H9 (cell line): Measurements from ENCODE around the gene DAGLB. TPM values are rescaled to one million over a fixed set of nuclear protein-coding genes. Genes with fewer than 3 reads are reported as not detected.

ENCODE experiments used
- DNase-seq: peaks from one replicate; pipeline ENCODE4 v3.0.0-alpha.2; 2017
- H2AFZ ChIP-seq: one replicate; pipeline ENCODE4 v1.6.1; 2013; ENCODE audit warnings: mild to moderate bottlenecking, low read length, control low read depth, moderate library complexity
- H2AK5ac ChIP-seq: 2 replicates; pipeline ENCODE4 v1.6.1; 2013; ENCODE audit warnings: low read length, control low read depth, mixed read lengths; ENCODE audit not compliant: insufficient read length
- H2BK120ac ChIP-seq: one replicate; pipeline ENCODE4 v1.6.1; 2013; ENCODE audit warnings: low read depth, mild to moderate bottlenecking, low read length, control low read depth, inconsistent platforms; ENCODE audit not compliant: poor library complexity, severe bottlenecking
- H2BK12ac ChIP-seq: 2 replicates; pipeline ENCODE4 v1.6.1; 2013; ENCODE audit warnings: low read length, control low read depth, mixed read lengths, low read depth; ENCODE audit not compliant: insufficient read length
- H2BK15ac ChIP-seq: 2 replicates; pipeline ENCODE4 v1.6.1; 2013; ENCODE audit warnings: low read depth, low read length, control low read depth
- H2BK20ac ChIP-seq: one replicate; pipeline ENCODE4 v1.6.1; 2013; ENCODE audit warnings: low read depth, mild to moderate bottlenecking, low read length, control low read depth, inconsistent platforms; ENCODE audit not compliant: poor library complexity, severe bottlenecking
- H2BK5ac ChIP-seq: 2 replicates; pipeline ENCODE4 v1.6.1; 2013; ENCODE audit warnings: low read length, control low read depth, mixed read lengths; ENCODE audit not compliant: insufficient read length
- H3K14ac ChIP-seq: 2 replicates; pipeline ENCODE4 v1.6.1; 2013; ENCODE audit warnings: low read length, control low read depth; ENCODE audit not compliant: insufficient read depth
- H3K18ac ChIP-seq: 2 replicates; pipeline ENCODE4 v1.6.1; 2013; ENCODE audit warnings: low read depth, mild to moderate bottlenecking, mixed read lengths, low read length, control low read depth; ENCODE audit not compliant: insufficient read length
- H3K23ac ChIP-seq: 2 replicates; pipeline ENCODE4 v1.6.1; 2013; ENCODE audit warnings: low read length, control low read depth, mixed read lengths, low read depth; ENCODE audit not compliant: insufficient read length
- H3K23me2 ChIP-seq: 2 replicates; pipeline ENCODE4 v1.6.1; 2013; ENCODE audit warnings: low read depth, mild to moderate bottlenecking, mixed read lengths, low read length, control low read depth; ENCODE audit not compliant: insufficient read length, poor library complexity, severe bottlenecking
- H3K27ac ChIP-seq: 2 replicates; pipeline ENCODE4 v1.5.1; 2013; ENCODE audit warnings: low read length, control low read depth, mixed read lengths, low read depth; ENCODE audit not compliant: insufficient read length
- H3K27me3 ChIP-seq: 2 replicates; pipeline ENCODE4 v1.6.1; 2013; ENCODE audit warnings: low read length, control low read depth, inconsistent platforms; ENCODE audit not compliant: insufficient read depth
- H3K4ac ChIP-seq: 2 replicates; pipeline ENCODE4 v1.6.1; 2013; ENCODE audit warnings: low read depth, mild to moderate bottlenecking, control low read depth, inconsistent platforms, low read length, moderate library complexity
- H3K4me1 ChIP-seq: 2 replicates; pipeline ENCODE4 v1.6.1; 2013; ENCODE audit warnings: low read length, control low read depth, inconsistent platforms; ENCODE audit not compliant: insufficient read depth
- H3K4me2 ChIP-seq: 2 replicates; pipeline ENCODE4 v1.6.1; 2013; ENCODE audit warnings: low read length, control low read depth, mixed read lengths; ENCODE audit not compliant: insufficient read length, insufficient read depth
- H3K56ac ChIP-seq: 2 replicates; pipeline ENCODE4 v1.6.1; 2013; ENCODE audit warnings: low read depth, mild to moderate bottlenecking, mixed read lengths, low read length, control low read depth; ENCODE audit not compliant: insufficient read length
- H3K79me1 ChIP-seq: 2 replicates; pipeline ENCODE4 v1.6.1; 2013; ENCODE audit warnings: low read depth, mild to moderate bottlenecking, moderate library complexity, low read length, control low read depth, inconsistent platforms; ENCODE audit not compliant: insufficient read depth, poor library complexity, severe bottlenecking
- H3K79me2 ChIP-seq: 2 replicates; pipeline ENCODE4 v1.6.1; 2013; ENCODE audit warnings: low read length, control low read depth, inconsistent platforms; ENCODE audit not compliant: insufficient read depth
- H3K9ac ChIP-seq: 2 replicates; pipeline ENCODE4 v1.6.1; 2013; ENCODE audit warnings: low read length, control low read depth, mixed read lengths; ENCODE audit not compliant: insufficient read length; ENCODE audit errors: extremely low read depth
- H3K9me3 ChIP-seq: one replicate; pipeline ENCODE4 v1.6.1; 2013; ENCODE audit warnings: low read depth, low read length, inconsistent platforms; ENCODE audit not compliant: control insufficient read depth
- H3T11ph ChIP-seq: one replicate; pipeline ENCODE4 v1.6.1; 2013; ENCODE audit warnings: mild to moderate bottlenecking, low read length, control low read depth, inconsistent platforms
- H4K20me1 ChIP-seq: one replicate; pipeline ENCODE4 v1.6.1; 2013; ENCODE audit not compliant: control insufficient read depth, insufficient read length, insufficient read depth
- H4K5ac ChIP-seq: 2 replicates; pipeline ENCODE4 v1.6.1; 2013; ENCODE audit warnings: low read depth, mild to moderate bottlenecking, mixed read lengths, low read length, control low read depth; ENCODE audit not compliant: insufficient read length
- H4K8ac ChIP-seq: replicated peaks from 2 replicates; pipeline ENCODE4 v1.6.1; 2013; ENCODE audit warnings: low read length, control low read depth, mixed read lengths, low read depth; ENCODE audit not compliant: insufficient read length
- H4K91ac ChIP-seq: 2 replicates; pipeline ENCODE4 v1.6.1; 2013; ENCODE audit warnings: low read depth, mild to moderate bottlenecking, moderate library complexity, mixed read lengths, low read length, control low read depth; ENCODE audit not compliant: insufficient read length
- H3K27ac Mint-ChIP-seq, 3 experiments: 2 replicates in 2 of 3; 3 replicates in 1 of 3; pipeline ENCODE4 v1.8.0; 2020 to 2021; ENCODE audit warnings: mixed read lengths in 3 of 3, mild to moderate bottlenecking in 1 of 3, moderate library complexity in 1 of 3
- H3K27me3 Mint-ChIP-seq: 2 replicates; pipeline ENCODE4 v1.8.0; 2021; ENCODE audit warnings: low read depth, mild to moderate bottlenecking, moderate library complexity, mixed read lengths
- H3K36me3 Mint-ChIP-seq, 3 experiments: 2 replicates in 2 of 3; 3 replicates in 1 of 3; pipeline ENCODE4 v1.8.0; 2020 to 2021; ENCODE audit warnings: low read depth in 3 of 3, mixed read lengths in 3 of 3; ENCODE audit not compliant: insufficient read depth in 1 of 3
- H3K4me1 Mint-ChIP-seq, 2 experiments: 2 replicates each; pipeline ENCODE4 v1.8.0; 2020; ENCODE audit warnings: mixed read lengths in 2 of 2
- H3K4me3 Mint-ChIP-seq, 2 experiments: 2 replicates in 1 of 2; 3 replicates in 1 of 2; pipeline ENCODE4 v1.8.0; 2020 to 2021; ENCODE audit warnings: mild to moderate bottlenecking in 2 of 2, mixed read lengths in 2 of 2, moderate library complexity in 1 of 2
- H3K9me3 Mint-ChIP-seq, 2 experiments: 2 replicates in 1 of 2; 3 replicates in 1 of 2; pipeline ENCODE4 v1.8.0; 2020; ENCODE audit warnings: mild to moderate bottlenecking in 2 of 2, mixed read lengths in 2 of 2, moderate library complexity in 1 of 2
- CTCF ChIP-seq: fragments of 200-600 bp; sonication (generic); conservative IDR thresholded peaks from 3 replicates; pipeline ENCODE4 v1.8.0; 2021; ENCODE audit warnings: antibody characterized with exemption, mild to moderate bottlenecking
- WGBS: extraction: QIAGEN DNeasy Blood & Tissue Kit; methylation state at CpG from one replicate; pipeline ENCODE4 v1.1.7; 2013; ENCODE audit warnings: missing lambda C conversion rate, low lambda C conversion rate, mixed read lengths; ENCODE audit not compliant: insufficient read length; ENCODE audit errors: extremely low coverage; 5-methylcytosine and 5-hydroxymethylcytosine counted together
- total RNA-seq: library from RNA; stranded (reverse); gene quantifications from 2 replicates; pipeline ENCODE4 v1.2.1, GENCODE V29; 2021

DAGLB gene
- total RNA-seq, 1 experiment from 2014 or later = 46.4 TPM

DNA sequence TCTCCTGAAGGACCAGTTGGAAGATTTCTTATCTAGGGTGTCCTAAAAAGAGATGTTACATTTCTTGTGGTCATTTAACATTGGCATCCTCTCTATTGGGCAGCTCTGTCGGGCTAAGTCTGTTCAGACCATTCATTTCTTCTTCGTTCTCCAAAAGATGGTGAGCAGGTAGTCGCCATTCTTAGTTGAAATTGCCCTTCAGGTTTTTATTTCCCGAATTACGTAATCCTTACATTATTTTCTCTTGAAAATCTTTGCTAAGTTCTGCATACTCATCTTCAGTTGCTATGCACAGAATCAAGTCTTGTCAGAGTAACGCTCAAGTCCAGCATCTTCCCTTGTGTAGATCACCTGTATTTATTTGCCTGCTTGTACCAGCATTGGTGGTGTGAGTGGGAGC, 53.6 kb downstream of the DAGLB start:
- Histone ChIP-seq H2BK12ac (no peak overlapping the region), H4K20me1 (no peaks in the 10 kb centered on the region), H2BK20ac (no peak overlapping the region), H2AK5ac (no peak overlapping the region), H3K23ac (no peak overlapping the region), H2BK15ac (no peak overlapping the region), H3K18ac (no peak overlapping the region), H4K91ac (no peak overlapping the region), H3T11ph (no peak overlapping the region), H3K9ac (no peak overlapping the region), H2AFZ (no peak overlapping the region), H2BK5ac (no peak overlapping the region), H3K4me2 (no peak overlapping the region), H3K79me2 (peaks cover 41% of the 10 kb centered on the region; the same call in 1 of the 2 replicates), H4K8ac (no peak overlapping the region), H3K9me3 (no peaks in the 10 kb centered on the region), H3K23me2 (no peaks in the 10 kb centered on the region), H3K27ac (no peak overlapping the region), H3K56ac (no peak overlapping the region), H2BK120ac (no peak overlapping the region), H3K4me1 (no peaks in the 10 kb centered on the region), H3K14ac (no peak overlapping the region), H3K27me3 (no peaks in the 10 kb centered on the region), H3K79me1 (peaks cover 6% of the 10 kb centered on the region), H3K4ac (no peak overlapping the region), H4K5ac (no peak overlapping the region)
- peaks cover 45 to 66% (median 62%) of the 10 kb centered on the region in 3 experiments for H3K36me3 Mint-ChIP-seq
- peaks cover 16 to 35% of the 10 kb centered on the region in 2 experiments for H3K4me1 Mint-ChIP-seq
- H3K27ac Mint-ChIP-seq = peak overlapping the region in 2 of 3 experiments; percentile 4 to 21; a peak in 2 of 7 replicates
- no peaks in the 10 kb centered on the region for H3K9me3 Mint-ChIP-seq
- no CpG with 5 or more reads among the region's 6 CpGs for WGBS
- no peak for DNase-seq
- H3K27me3 Mint-ChIP-seq = no peaks in the 10 kb centered on the region
- no peak for TF ChIP-seq CTCF
- no peak overlapping the region for H3K4me3 Mint-ChIP-seq
